Measurements from ENCODE around the gene DPY19L1.
"Not testable (repeated sequence)": the region's sequence is repeated elsewhere in the genome, so short reads cannot be mapped to it uniquely, and the experiment has no call there.

DPY19L1 gene

GRCh38 chr7:35036361-35037171 lies 719 bp downstream of the DPY19L1 start:
- Histone ChIP-seq H3K4me3 (peak overlapping the region; percentile 53 to 78 (median 66)), H3K27ac (peak overlapping the region in 19 of 21 experiments; percentile 27 to 82 (median 64))

GRCh38 chr7:35035511-35035961 lies 1.7 kb downstream of the DPY19L1 start:
- H3K4me3 ChIP-seq, result peak overlapping the region in 2 of 7 experiments; percentile 69 to 78

GRCh38 chr7:35032166-35032565 lies 5.1 kb downstream of the DPY19L1 start:
- H3K27ac ChIP-seq, result no peak overlapping the region
- no peak overlapping the region for H3K4me3 ChIP-seq

More at GRCh38 chr7:35035511-35035961, 1.7 kb downstream of the DPY19L1 start:
- H3K27ac ChIP-seq, result peak overlapping the region in 2 of 21 experiments; percentile 31 to 82

DNA sequence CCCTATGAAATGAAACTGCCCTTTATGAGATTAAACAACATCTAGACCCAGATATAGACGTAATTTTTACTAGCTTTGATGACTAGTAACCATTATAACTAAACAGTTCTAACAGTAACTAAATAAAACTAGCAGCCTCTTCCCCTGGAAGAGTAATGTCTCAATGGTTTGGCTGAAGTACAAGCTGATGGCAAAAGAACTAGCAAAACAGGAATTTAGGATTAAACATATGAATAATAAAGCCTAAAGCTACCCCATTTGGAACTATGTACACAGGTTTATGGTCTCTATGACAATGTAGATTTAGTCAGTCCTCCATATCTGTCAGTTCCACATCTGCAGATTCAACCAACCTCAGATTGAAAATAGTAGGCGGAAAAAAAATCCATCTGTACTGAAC lies 6.4 kb downstream of the DPY19L1 start:
- no peak overlapping the region for H3K4me3 ChIP-seq
- no peak overlapping the region for H3K27ac ChIP-seq

DNA sequence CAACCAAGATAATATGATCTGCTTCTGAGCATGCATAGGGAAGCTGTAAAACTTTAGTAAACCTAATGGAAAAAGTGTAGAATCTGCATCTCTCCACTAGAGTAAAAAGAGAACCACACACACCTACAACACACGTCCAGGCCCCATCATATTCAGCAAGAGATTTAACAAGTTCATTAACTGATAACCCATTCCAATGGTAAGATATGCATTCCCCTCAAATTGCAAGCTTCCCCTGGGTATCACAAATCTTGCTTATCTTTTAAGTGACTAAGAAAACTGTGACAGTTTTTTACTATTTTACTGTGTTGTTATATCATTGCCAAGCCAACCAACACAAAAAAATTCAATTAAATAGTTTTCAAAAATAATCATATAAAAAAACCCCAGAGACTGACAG lies 8.0 kb downstream of the DPY19L1 start:
- no peak overlapping the region for H3K4me3 ChIP-seq
- no peak overlapping the region for H3K27ac ChIP-seq

DNA sequence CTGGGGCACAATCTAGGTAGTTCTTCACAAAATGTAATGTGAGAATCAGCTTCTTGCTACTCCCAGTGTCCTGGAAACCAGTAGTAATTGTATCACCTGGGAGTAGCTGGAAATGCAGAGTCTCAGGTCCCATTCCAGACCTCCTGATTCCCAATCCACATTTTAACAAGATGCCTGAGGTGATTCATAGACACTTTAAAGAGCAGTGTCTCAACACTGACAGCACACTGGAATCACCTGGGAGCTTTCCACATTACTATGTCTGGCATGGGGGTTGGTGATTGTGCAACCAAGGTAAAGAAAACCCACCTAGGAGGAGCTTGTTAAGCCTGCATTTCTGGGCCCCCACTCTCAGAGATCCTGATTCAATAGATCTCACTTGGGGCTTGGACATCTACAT lies 11.1 kb downstream of the DPY19L1 start:
- H3K27ac ChIP-seq, result no peak overlapping the region
- H3K4me3 ChIP-seq, result no peak overlapping the region

DNA sequence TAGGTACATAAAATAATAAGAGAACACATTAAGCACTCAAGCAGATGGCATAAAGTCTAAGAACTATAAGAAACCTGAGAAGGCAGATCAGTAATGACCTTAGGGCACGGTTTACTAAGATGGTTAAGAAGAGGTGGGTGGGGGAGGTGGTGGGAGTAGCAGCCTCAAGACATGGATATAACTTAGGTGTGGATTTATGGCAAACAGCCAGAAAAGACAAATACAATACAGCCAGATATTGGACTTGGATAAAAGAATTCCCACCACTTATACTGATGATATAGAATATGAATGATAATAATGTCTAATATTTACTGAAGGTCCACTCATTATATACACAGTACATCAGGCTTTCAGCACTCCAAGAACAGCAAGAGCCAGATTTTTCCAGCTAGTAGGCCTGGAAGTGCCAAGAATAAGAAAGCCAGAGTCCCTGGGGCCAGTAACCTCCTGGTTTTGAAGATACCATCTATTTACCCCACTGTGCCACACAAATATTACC lies 11.9 kb downstream of the DPY19L1 start:
- Histone ChIP-seq H3K4me3 (no peak overlapping the region), H3K27ac (no peak overlapping the region)

GRCh38 chr7:35024298-35024697 lies 13.0 kb downstream of the DPY19L1 start:
- no peak overlapping the region for H3K27ac ChIP-seq
- H3K4me3 ChIP-seq, result no peak overlapping the region

DNA sequence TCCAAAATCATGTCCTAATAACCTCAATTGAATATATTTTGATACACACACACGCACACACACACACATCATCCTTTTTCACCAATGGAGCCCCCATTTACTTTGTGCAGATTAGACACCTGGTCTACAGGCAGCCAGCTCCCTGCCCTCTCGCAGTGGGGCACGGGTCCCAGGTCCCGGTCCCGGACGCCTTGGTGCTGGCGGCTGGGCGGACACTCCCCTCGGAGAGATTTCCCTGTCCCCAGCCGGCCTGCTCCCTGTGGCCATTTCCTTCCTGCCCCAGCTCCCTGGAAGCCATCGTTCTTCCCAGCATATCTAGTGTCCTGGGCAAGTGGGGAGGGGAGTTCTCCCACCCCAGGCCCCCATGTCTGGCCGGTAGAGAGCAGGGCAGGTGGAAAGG lies 14.6 kb downstream of the DPY19L1 start:
- no peak overlapping the region for H3K4me3 ChIP-seq
- H3K27ac ChIP-seq, result no peak overlapping the region

- no peak overlapping the region for H3K27ac ChIP-seq
Measured at GRCh38 chr7:35021445-35021844, 15.8 kb downstream of the DPY19L1 start.

DNA sequence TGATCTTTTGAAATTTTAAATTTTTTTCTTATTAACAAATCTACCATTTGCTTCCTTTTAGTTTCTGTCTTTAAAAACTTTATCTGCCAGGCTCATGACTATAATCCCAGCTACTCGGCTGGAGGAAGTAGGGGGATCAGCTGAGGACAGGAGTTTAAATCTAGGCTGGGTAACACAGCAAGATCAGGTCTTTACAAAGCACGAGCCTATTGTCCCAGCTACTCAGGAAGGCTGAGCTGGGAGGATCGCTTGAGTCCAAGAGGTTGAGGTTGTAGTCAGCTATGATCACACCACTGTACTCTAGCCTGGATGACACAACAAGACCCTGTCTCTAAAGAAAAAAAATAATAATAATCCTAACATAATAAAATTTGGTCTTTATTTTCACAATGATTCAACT lies 17.5 kb downstream of the DPY19L1 start:
- Histone ChIP-seq H3K4me3 (no peak overlapping the region), H3K27ac (no peak overlapping the region)

More at GRCh38 chr7:35021445-35021844, 15.8 kb downstream of the DPY19L1 start:
- H3K4me3 ChIP-seq, result no peak overlapping the region

GRCh38 chr7:35019179-35019729 lies 18.0 kb downstream of the DPY19L1 start:
- H3K4me3 ChIP-seq, result no peak overlapping the region
- H3K27ac ChIP-seq, result no peak overlapping the region

GRCh38 chr7:35015346-35015859 lies 21.9 kb downstream of the DPY19L1 start:
- Histone ChIP-seq H3K4me3 (no peak overlapping the region), H3K27ac (no peak overlapping the region)

- Histone ChIP-seq H3K4me3 (no peak overlapping the region), H3K27ac (no peak overlapping the region)
Measured at GRCh38 chr7:35012160-35012559, 25.1 kb downstream of the DPY19L1 start.

GRCh38 chr7:35011085-35011484 lies 26.2 kb downstream of the DPY19L1 start:
- no peak overlapping the region for H3K4me3 ChIP-seq
- no peak overlapping the region for H3K27ac ChIP-seq

DNA sequence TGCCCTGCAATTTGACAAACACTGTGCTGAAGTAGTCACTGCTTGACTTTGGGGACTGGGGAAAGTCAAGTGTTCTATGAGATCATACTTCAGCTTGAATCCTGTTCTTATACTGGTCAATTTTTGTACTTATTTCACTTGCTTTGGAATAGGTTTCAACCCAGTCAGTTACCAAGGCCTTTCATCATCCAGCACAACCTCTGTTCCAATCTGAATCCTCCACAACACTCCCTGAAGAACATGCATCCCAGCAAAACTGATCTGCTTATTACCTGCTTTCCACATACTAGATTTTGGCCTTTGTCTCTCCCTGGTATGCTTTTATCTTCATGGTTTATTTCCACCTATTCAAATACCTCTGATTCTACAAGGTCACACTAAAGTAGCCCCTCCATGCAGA lies 29.5 kb downstream of the DPY19L1 start:
- H3K4me3 ChIP-seq, result no peak overlapping the region
- H3K27ac ChIP-seq, result no peak overlapping the region

- Histone ChIP-seq H3K4me3 (no peak overlapping the region), H3K27ac (no peak overlapping the region)
Measured at GRCh38 chr7:35004531-35005095, 32.7 kb downstream of the DPY19L1 start.

DNA sequence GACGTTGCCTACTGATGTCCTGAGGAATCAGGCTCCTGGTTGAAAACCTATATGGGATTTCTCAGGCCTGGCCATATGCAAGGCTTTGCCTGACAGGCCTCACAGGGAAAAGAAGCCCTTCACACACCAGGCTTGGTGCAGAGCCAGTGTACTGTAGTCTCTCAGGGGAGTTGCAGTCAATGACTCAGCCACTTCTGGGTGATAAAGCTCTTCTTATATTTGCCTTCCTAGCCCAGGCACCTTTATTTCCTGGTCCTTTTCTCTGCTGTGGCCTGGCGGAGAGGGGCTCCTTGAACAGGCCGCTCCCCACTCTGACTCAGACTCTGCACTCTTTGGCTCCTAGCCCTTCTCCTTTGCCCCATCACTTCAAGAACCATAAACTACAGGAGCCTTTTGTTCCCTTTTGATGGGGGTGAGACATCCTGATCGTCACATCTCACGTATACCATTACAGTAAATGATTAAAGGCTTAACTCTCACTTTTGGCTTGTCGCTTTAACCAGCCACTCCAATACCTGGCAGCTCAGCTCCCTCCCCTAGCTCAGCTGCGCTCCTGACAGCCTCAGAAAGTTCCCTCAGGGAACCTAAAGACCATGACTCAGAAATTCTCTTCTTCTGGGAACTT lies 33.5 kb downstream of the DPY19L1 start:
- peak overlapping the region in 3 of 21 experiments; percentile 17 to 56 (median 27) for H3K27ac ChIP-seq
- no peak overlapping the region for H3K4me3 ChIP-seq

DNA sequence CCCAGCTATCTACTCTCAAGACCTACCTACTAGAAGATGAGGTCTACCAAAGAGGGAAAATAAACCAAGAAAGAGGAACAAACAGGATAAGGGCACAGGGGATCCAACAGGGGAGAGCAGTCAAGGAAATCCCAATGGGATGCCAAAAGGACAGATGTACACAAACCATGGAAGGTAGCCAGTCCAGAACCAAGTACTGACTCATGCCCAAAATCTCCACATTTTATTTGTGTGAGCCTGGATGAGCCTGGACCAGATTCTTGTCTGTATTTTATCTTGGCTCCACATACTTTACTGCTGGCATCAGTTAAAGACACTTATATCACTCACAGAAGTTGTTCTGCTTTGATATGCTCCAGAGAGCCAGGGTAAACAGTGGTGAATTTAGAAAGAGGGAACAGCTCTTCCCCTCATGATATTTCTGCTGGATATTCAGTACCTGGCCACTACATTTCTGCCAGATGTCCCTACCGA lies 34.1 kb downstream of the DPY19L1 start:
- not testable (repeated sequence) for H3K4me3 ChIP-seq
- peak overlapping the region in 2 of 21 experiments; percentile 27 to 56 for H3K27ac ChIP-seq

GRCh38 chr7:34998335-34998734 lies 39.0 kb downstream of the DPY19L1 start:
- not testable (repeated sequence) for H3K4me3 ChIP-seq, H3K27ac ChIP-seq

All from skin epidermis (tissue), 12 donors.